ENCODE results near the gene NR2F2. TPM values are rescaled to one million over a fixed set of nuclear protein-coding genes. Genes with fewer than 3 reads are reported as not detected.

NR2F2 gene
- polyA plus RNA-seq, 1 of the 3 experiments (the other 2 are of a cell fraction), result 3.9 TPM

GRCh38 chr15:96347181-96348111 lies 16.9 kb downstream of the NR2F2 start:
- H3F3A ChIP-seq (replicated peaks; ENCODE audit: insufficient read depth), result peaks cover 3% of the 10 kb centered on the region
- DNase-seq, result no peak
- H3K79me2 ChIP-seq (ENCODE audit: insufficient read depth), result no peaks in the 10 kb centered on the region
- no peak overlapping the region for H3K4me3 ChIP-seq (ENCODE audit: low read depth in 2 of 2, low read length in 1 of 2)
- ChIA-PET POLR2A (no interaction called here), CTCF (interaction anchor here (0.9 to 3.2 kb wide), 2 partner anchors 20 to 1088 kb away, joined by 4 to 36 read pairs; no protein-coding TSS in a partner anchor)
- no peaks in the 10 kb centered on the region for H3K9me3 ChIP-seq
- no peaks in the 10 kb centered on the region for H3K9me2 ChIP-seq
- no peak overlapping the region for H3K9ac ChIP-seq
- H3K4me1 ChIP-seq (ENCODE audit: control insufficient read depth in 1 of 2, insufficient read depth in 2 of 2, low read depth in 1 of 2, low read length in 1 of 2), result peaks cover 0 to 3% of the 10 kb centered on the region in 2 experiments; a peak in 2 of 4 replicates
- no peaks in the 10 kb centered on the region for H3K36me3 ChIP-seq (replicated peaks in 1 of 2; ENCODE audit: control insufficient read depth in 1 of 2, insufficient read depth in 2 of 2, low read length in 1 of 2)
- peak; percentile 21; the same call in 1 of the 2 replicates for TF ChIP-seq EZH2phosphoT487 (IDR thresholded peaks at IDR 0.05; ENCODE audit: borderline replicate concordance, low read depth)
- TF ChIP-seq ELF1 (IDR thresholded peaks at IDR 0.05), result no peak
- no peak for TF ChIP-seq GATA2 (CRISPR knock-in tag; IDR thresholded peaks at IDR 0.05)
- TF ChIP-seq RFX5 (IDR thresholded peaks at IDR 0.05; ENCODE audit: low read length), result no peak
- H3K4me2 ChIP-seq, result no peak overlapping the region
- no peak overlapping the region for H3K27ac ChIP-seq (ENCODE audit: low read depth in 2 of 2, low read length in 1 of 2)
- H2AFZ ChIP-seq (ENCODE audit: low read depth), result no peak overlapping the region
- H4K20me1 ChIP-seq (ENCODE audit: insufficient read depth), result no peaks in the 10 kb centered on the region
- WGBS (ENCODE audit: low lambda C conversion rate), result 40% methylated on average over 39 of the region's 39 CpGs
- peaks cover 60% of the 10 kb centered on the region for H3K27me3 ChIP-seq (ENCODE audit: insufficient read depth)

- Histone ChIP-seq H3K27ac (ENCODE audit: low read depth in 2 of 2, low read length in 1 of 2) (no peak overlapping the region), H3K9me2 (no peaks in the 10 kb centered on the region), H3K4me2 (no peak overlapping the region), H2AFZ (ENCODE audit: low read depth) (no peak overlapping the region), H3K4me1 (ENCODE audit: control insufficient read depth in 1 of 2, insufficient read depth in 2 of 2, low read depth in 1 of 2, low read length in 1 of 2) (peaks cover 0 to 3% of the 10 kb centered on the region in 2 experiments; a peak in 2 of 4 replicates), H3F3A (replicated peaks; ENCODE audit: insufficient read depth) (peaks cover 3% of the 10 kb centered on the region), H3K79me2 (ENCODE audit: insufficient read depth) (no peaks in the 10 kb centered on the region), H3K4me3 (ENCODE audit: low read depth in 2 of 2, low read length in 1 of 2) (no peak overlapping the region), H3K27me3 (ENCODE audit: insufficient read depth) (peaks cover 69% of the 10 kb centered on the region), H3K9me3 (no peaks in the 10 kb centered on the region), H3K36me3 (replicated peaks in 1 of 2; ENCODE audit: control insufficient read depth in 1 of 2, insufficient read depth in 2 of 2, low read length in 1 of 2) (no peaks in the 10 kb centered on the region), H4K20me1 (ENCODE audit: insufficient read depth) (no peaks in the 10 kb centered on the region), H3K9ac (no peak overlapping the region)
- CTCF ChIA-PET, result interaction anchor here (0.7 to 1.3 kb wide), 2 partner anchors 21 to 1089 kb away, joined by 3 read pairs; no protein-coding TSS in a partner anchor
- no peak for DNase-seq
- no peak for TF ChIP-seq FOSL2 (IDR thresholded peaks at IDR 0.05; ENCODE audit: borderline replicate concordance, low read depth)
- POLR2A ChIA-PET, result no interaction called here
- 27% methylated on average over 12 of the region's 13 CpGs for WGBS (ENCODE audit: low lambda C conversion rate)
These were observed 17.9 kb downstream of the NR2F2 start for GRCh38 chr15:96348112-96349027.
